NOMO-1 treated with DMSO at 0.1 percent for 48 hours (cell line): ENCODE data around the gene ALPI.
"Not testable (repeated sequence)": the region's sequence is repeated elsewhere in the genome, so short reads cannot be mapped to it uniquely, and the experiment has no call there.

Experiments
- DNase-seq: peaks from one replicate; lab custom pipeline; 2025; ENCODE audit not compliant: unreplicated experiment; lab: John Stamatoyannopoulos, UW

ALPI gene

GRCh38 chr2:232441922-232442321 is 14.0 kb upstream of the ALPI start:
- DNase-seq, result not testable (repeated sequence)

GRCh38 chr2:232442431-232442830 is 13.5 kb upstream of the ALPI start:
- not testable (repeated sequence) for DNase-seq

GRCh38 chr2:232443047-232443446 is 12.9 kb upstream of the ALPI start:
- not testable (repeated sequence) for DNase-seq

- DNase-seq, result not testable (repeated sequence)
These were observed 12.1 kb upstream of the ALPI start for GRCh38 chr2:232443669-232444408.

- DNase-seq, result peak; percentile 29
These were observed 11.4 kb upstream of the ALPI start for GRCh38 chr2:232444409-232445148.

GRCh38 chr2:232445149-232445885 is 10.6 kb upstream of the ALPI start:
- not testable (repeated sequence) for DNase-seq

GRCh38 chr2:232446266-232446777 is 9.6 kb upstream of the ALPI start:
- DNase-seq, result not testable (repeated sequence)

- DNase-seq, result no peak
These were observed 8.8 kb upstream of the ALPI start for GRCh38 chr2:232447091-232447620.

GRCh38 chr2:232447638-232448303 is 8.2 kb upstream of the ALPI start:
- no peak for DNase-seq

- DNase-seq, result no peak
These were observed 7.7 kb upstream of the ALPI start for GRCh38 chr2:232448304-232448690.

GRCh38 chr2:232449964-232450363 is 6.0 kb upstream of the ALPI start:
- DNase-seq, result no peak

- DNase-seq, result not testable (repeated sequence)
These were observed 4.3 kb upstream of the ALPI start for GRCh38 chr2:232451645-232452044.

- DNase-seq, result no peak
These were observed 1.3 kb upstream of the ALPI start for GRCh38 chr2:232454630-232455029.

GRCh38 chr2:232456296-232457120 is 555 bp downstream of the ALPI start:
- no peak for DNase-seq

GRCh38 chr2:232457121-232458011 is 1.4 kb downstream of the ALPI start:
- no peak for DNase-seq

GRCh38 chr2:232458051-232458660 is 2.2 kb downstream of the ALPI start:
- no peak for DNase-seq

- no peak for DNase-seq
These were observed 2.9 kb downstream of the ALPI start for GRCh38 chr2:232458661-232459418.
